ENCODE results near the gene GALNT7. TPM values are rescaled to one million over a fixed set of nuclear protein-coding genes. Genes with fewer than 3 reads are reported as not detected.

Gene GALNT7
- total and polyA plus RNA-seq, 10 of the 15 experiments (the other 5 are each of a cell fraction or from before 2014, with no cell fraction given): 14.2 to 33.2 (median 28.9) TPM

DNA sequence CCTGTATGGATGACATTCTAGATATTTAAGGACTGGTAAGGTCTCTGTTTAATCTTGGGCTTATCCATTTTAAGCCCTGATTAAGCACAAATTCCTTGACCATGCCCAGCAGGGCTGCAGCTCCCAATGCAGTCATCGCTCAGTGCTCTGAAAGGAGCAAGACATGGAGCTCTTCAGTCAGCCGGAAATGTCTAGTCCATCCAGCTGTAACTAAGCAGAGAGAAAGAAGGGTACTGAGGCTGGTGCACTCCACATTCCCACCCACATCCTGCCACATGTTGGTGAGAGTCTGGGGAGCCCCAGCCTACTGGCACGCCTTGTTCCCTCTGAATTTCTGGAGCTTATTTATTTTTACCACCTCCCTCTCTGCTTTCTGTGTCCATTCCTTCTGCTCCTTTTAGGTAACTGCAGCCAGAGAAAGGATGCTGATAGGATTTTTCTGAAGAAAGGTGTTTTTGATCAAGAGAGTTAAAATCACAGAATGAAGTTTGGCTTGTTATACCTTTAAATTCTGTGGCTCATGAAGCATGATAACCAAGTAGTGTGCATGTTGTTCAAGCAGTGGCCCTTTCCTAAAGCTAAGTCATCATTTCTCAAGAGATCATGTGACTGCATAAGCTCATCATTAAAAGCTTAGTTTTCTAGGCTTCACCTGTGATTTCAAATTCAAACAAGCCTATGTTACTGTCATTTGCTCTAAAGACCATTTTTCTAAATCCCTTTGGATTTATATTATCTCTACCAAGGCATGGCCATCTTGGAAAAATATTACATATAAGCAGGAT lies 74.0 kb downstream of the GALNT7 start:
- BruUV-seq (replicated peaks): no TSS peak
- Histone ChIP-seq H3K9ac (ENCODE audit: control insufficient read depth, insufficient read depth, low read length) (no peak overlapping the region), H3K4me2 (ENCODE audit: control insufficient read depth, insufficient read depth) (no peak overlapping the region), H3K4me1 (ENCODE audit: control insufficient read depth, insufficient read depth, low read length) (peaks cover 30% of the 10 kb centered on the region), H2AFZ (ENCODE audit: control insufficient read depth, low read depth, low read length) (no peak overlapping the region), H4K20me1 (ENCODE audit: control insufficient read depth, insufficient read depth) (no peaks in the 10 kb centered on the region; the same call in 1 of the 2 replicates), H3K36me3 (ENCODE audit: control insufficient read depth in 2 of 2, insufficient read depth in 2 of 2, low read length in 1 of 2) (no peaks in the 10 kb centered on the region), H3K9me3 (replicated peaks; ENCODE audit: control insufficient read depth, insufficient read depth, low read length) (no peaks in the 10 kb centered on the region), H3K27me3 (replicated peaks in 1 of 2; ENCODE audit: control insufficient read depth in 2 of 2, insufficient read depth in 2 of 2, low read length in 1 of 2) (no peaks in the 10 kb centered on the region), H3K4me3 (no peak overlapping the region), H3K27ac (ENCODE audit: control insufficient read depth, insufficient read depth) (no peak overlapping the region), H3K79me2 (ENCODE audit: control insufficient read depth, insufficient read depth, low read length) (peaks cover 3% of the 10 kb centered on the region)
- intact Hi-C loops (cut with micrococcal nuclease; ENCODE audit: unreplicated experiment) (no loop called here), in situ Hi-C loops (cut with MboI) (no loop called here)
- TF ChIP-seq SIX5 (IDR thresholded peaks at IDR 0.05; ENCODE audit: low read depth, low read length, severe bottlenecking) (no peak), SP1 (IDR thresholded peaks at IDR 0.05; ENCODE audit: low read depth, low read length) (no peak), MEF2B (IDR thresholded peaks at IDR 0.05; ENCODE audit: partially characterized antibody, poor library complexity, severe bottlenecking) (no peak), BHLHE40 (IDR thresholded peaks at IDR 0.05; ENCODE audit: borderline replicate concordance in 1 of 2, low read depth in 2 of 2, low read length in 1 of 2) (no peak), PAX8 (IDR thresholded peaks at IDR 0.05) (no peak), FOXK2 (IDR thresholded peaks at IDR 0.05) (no peak), FOS (IDR thresholded peaks at IDR 0.05; ENCODE audit: borderline replicate concordance, extremely low read depth, insufficient read length) (no peak), EP300 (IDR thresholded peaks at IDR 0.05; ENCODE audit: borderline replicate concordance in 1 of 2, control insufficient read depth in 1 of 2, low read depth in 2 of 2, low read length in 2 of 2) (no peak), STAT3 (IDR thresholded peaks at IDR 0.05; ENCODE audit: low read depth, low read length) (no peak), JUNB (IDR thresholded peaks at IDR 0.05) (no peak)
- FAIRE-seq: no peak
- 100% methylated on average over 3 of the region's 3 CpGs for WGBS (ENCODE audit: insufficient coverage, insufficient replicate concordance, low lambda C conversion rate, missing lambda C conversion rate)
- POLR2A ChIA-PET: no interaction called here
- SMC1A ChIA-PET (ENCODE audit: uncharacterized antibody, unreplicated experiment): interaction anchor here (0.9 to 1.8 kb wide), 10 partner anchors 10 to 75 kb away, joined by 4 to 11 read pairs (median 5); no protein-coding TSS in a partner anchor
- RAD21 ChIA-PET (ENCODE audit: unreplicated experiment): interaction anchor here (0.7 to 1.4 kb wide), 3 partner anchors 8 to 50 kb away, joined by 3 read pairs; no protein-coding TSS in a partner anchor
- ATAC-seq: no peak
- no peak for DNase-seq (ENCODE audit: low read depth, low spot score)
- CTCF ChIA-PET: interaction anchor here (0.8 to 2.1 kb wide), 7 partner anchors 11 to 229 kb away, joined by 3 to 9 read pairs (median 5); no protein-coding TSS in a partner anchor

Data from GM12878 (cell line).